Caco-2 (cell line): ENCODE measurements around the gene HSD17B10. TPM values are rescaled to one million over a fixed set of nuclear protein-coding genes. Genes with fewer than 3 reads are reported as not detected.

Experiments used
- BruUV-seq: library from RNA; stranded (reverse); fragments of 400-500 nt; replicated peaks from 2 replicates; lab custom pipeline; 2021; lab: Mats Ljungman, UMichigan
- CTCF ChIA-PET: fragments of 300-600 bp; sonication (Branson Sonifier 250); formaldehyde crosslinking; loops from one replicate; lab custom pipeline; 2022; ENCODE audit warnings: antibody characterized with exemption; lab: Charles Lee
- POLR2A ChIA-PET: fragments of 300-600 bp; sonication (Branson Sonifier 250); formaldehyde crosslinking; loops from one replicate; lab custom pipeline; 2022; ENCODE audit warnings: antibody characterized with exemption; lab: Charles Lee
- DNase-seq, 2 experiments: peaks; one replicate each; pipeline versions ENCODE4 v3.0.0 to v3.0.0-alpha.2; 2020 to 2022
- H3K27me3 ChIP-seq: replicated peaks from 2 replicates; pipeline ENCODE4 v1.6.0; 2011; ENCODE audit warnings: low read length; ENCODE audit not compliant: control insufficient read depth, insufficient read depth
- H3K36me3 ChIP-seq: 2 replicates; pipeline ENCODE4 v1.5.1; 2011; ENCODE audit warnings: low read length; ENCODE audit not compliant: control insufficient read depth, insufficient read depth
- H3K4me1 ChIP-seq: fragments of 250-450 bp; sonication (Bioruptor Pico); 2 replicates; pipeline ENCODE4 v1.5.1; 2020; ENCODE audit warnings: mild to moderate bottlenecking
- H3K4me3 ChIP-seq: 2 replicates; pipeline ENCODE4 v1.5.1; 2011; ENCODE audit warnings: low read depth, mild to moderate bottlenecking, control low read depth, low read length
- H3K9me3 ChIP-seq: fragments of 250-450 bp; sonication (Bioruptor Pico); 2 replicates; pipeline ENCODE4 v1.5.1; 2020; ENCODE audit warnings: mild to moderate bottlenecking, moderate library complexity
- H3K27ac Mint-ChIP-seq: one replicate; pipeline ENCODE4 v1.8.0; 2022; ENCODE audit warnings: mixed read lengths; ENCODE audit not compliant: unreplicated experiment
- H3K27me3 Mint-ChIP-seq: one replicate; pipeline ENCODE4 v1.8.0; 2022; ENCODE audit warnings: mixed read lengths; ENCODE audit not compliant: insufficient read depth, unreplicated experiment
- H3K36me3 Mint-ChIP-seq: one replicate; pipeline ENCODE4 v1.8.0; 2022; ENCODE audit warnings: mild to moderate bottlenecking, mixed read lengths; ENCODE audit not compliant: insufficient read depth, unreplicated experiment
- H3K4me1 Mint-ChIP-seq: one replicate; pipeline ENCODE4 v1.8.0; 2022; ENCODE audit warnings: low read depth, mixed read lengths; ENCODE audit not compliant: unreplicated experiment
- H3K4me3 Mint-ChIP-seq: one replicate; pipeline ENCODE4 v1.8.0; 2022; ENCODE audit warnings: mild to moderate bottlenecking, moderate library complexity, mixed read lengths; ENCODE audit not compliant: unreplicated experiment
- H3K9me3 Mint-ChIP-seq: one replicate; pipeline ENCODE4 v1.8.0; 2022; ENCODE audit warnings: mixed read lengths; ENCODE audit not compliant: unreplicated experiment
- CTCF ChIP-seq, 2 experiments: fragments of 200-600 bp in 1 of 2; IDR thresholded peaks; 1 replicate in 1 of 2; 2 replicates in 1 of 2; pipeline versions ENCODE4 v1.5.1 to v1.8.0; 2011 to 2022; ENCODE audit warnings: antibody characterized with exemption in 1 of 2, control low read depth in 1 of 2, inconsistent platforms in 1 of 2, low read depth in 1 of 2, low read length in 1 of 2, mild to moderate bottlenecking in 1 of 2, moderate library complexity in 1 of 2; ENCODE audit not compliant: insufficient read depth in 1 of 2, severe bottlenecking in 1 of 2, unreplicated experiment in 1 of 2
- intact Hi-C: fragments of 100-400 bp; cut with micrococcal nuclease; formaldehyde crosslinking; loops from one replicate; pipeline ENCODE4 v1.10.0; 2022; ENCODE audit not compliant: unreplicated experiment
- microRNA-seq: library from miRNA; unstranded; fragments of <30 nt; microRNA quantifications from one replicate; pipeline ENCODE4 v1.2.0, GENCODE V29; 2022
- total RNA-seq: library from RNA; stranded (reverse); gene quantifications from 2 replicates; pipeline ENCODE4 v1.2.3, GENCODE V29; 2022

HSD17B10 gene
- total RNA-seq, 1 experiment from 2014 or later = 137 TPM

GRCh38 chrX:53395605-53396298 lies 38.4 kb downstream of the HSD17B10 start:
- no peaks in the 10 kb centered on the region for H3K36me3 ChIP-seq
- POLR2A ChIA-PET = no interaction called here

GRCh38 chrX:53383376-53384076 lies 50.6 kb downstream of the HSD17B10 start:
- peaks cover 6% of the 10 kb centered on the region for H3K4me1 Mint-ChIP-seq
- Histone ChIP-seq H3K4me1 (no peaks in the 10 kb centered on the region), H3K36me3 (no peaks in the 10 kb centered on the region; the same call in 1 of the 2 replicates), H3K9me3 (no peaks in the 10 kb centered on the region), H3K27me3 (no peaks in the 10 kb centered on the region), H3K4me3 (no peak overlapping the region)
- H3K27ac Mint-ChIP-seq = peak overlapping the region; percentile 53
- H3K4me3 Mint-ChIP-seq = peak overlapping the region; percentile 24
- TF ChIP-seq CTCF (IDR thresholded peaks at IDR 0.05; ENCODE audit: insufficient read depth in 1 of 2, low read depth in 1 of 2, low read length in 1 of 2, severe bottlenecking in 1 of 2, unreplicated experiment in 1 of 2) = no peak
- ChIA-PET CTCF (interaction anchor here (1.4 to 2.0 kb wide), 2 partner anchors 53 to 70 kb away, joined by 4 to 6 read pairs; no protein-coding TSS in a partner anchor), POLR2A (no interaction called here)
- peaks cover 45% of the 10 kb centered on the region for H3K36me3 Mint-ChIP-seq
- H3K27me3 Mint-ChIP-seq = no peaks in the 10 kb centered on the region
- BruUV-seq = no TSS peak
- no peak for DNase-seq
- no peaks in the 10 kb centered on the region for H3K9me3 Mint-ChIP-seq
- intact Hi-C loops = loop anchor here (1.0 kb wide), 1 partner anchor 51 kb away; the partner anchor contains the start of gene HSD17B10

More at GRCh38 chrX:53395605-53396298, 38.4 kb downstream of the HSD17B10 start:
- Histone ChIP-seq H3K4me1 (no peaks in the 10 kb centered on the region), H3K27me3 (no peaks in the 10 kb centered on the region), H3K4me3 (no peak overlapping the region), H3K9me3 (no peaks in the 10 kb centered on the region)
- Mint-ChIP-seq H3K4me3 (no peak overlapping the region), H3K27me3 (no peaks in the 10 kb centered on the region), H3K4me1 (no peaks in the 10 kb centered on the region), H3K36me3 (peaks cover 38% of the 10 kb centered on the region), H3K9me3 (no peaks in the 10 kb centered on the region), H3K27ac (peak overlapping the region; percentile 1)
- intact Hi-C loops = loop anchor here (5.0 kb wide), 1 partner anchor 767 kb away; no protein-coding TSS in a partner anchor
- TF ChIP-seq CTCF (IDR thresholded peaks at IDR 0.05; ENCODE audit: insufficient read depth in 1 of 2, low read depth in 1 of 2, low read length in 1 of 2, severe bottlenecking in 1 of 2, unreplicated experiment in 1 of 2) = no peak
- CTCF ChIA-PET = interaction anchor here (0.8 to 1.4 kb wide), 2 partner anchors 79 to 83 kb away, joined by 3 to 4 read pairs; no protein-coding TSS in a partner anchor
- BruUV-seq = no TSS peak
- DNase-seq = no peak

Small RNA genes within 50 kb of the gene (microRNA-seq; reads per million reads assigned to microRNA genes)
- gene MIR6857 = not detected

Other genes with a start within 250 kb of the HSD17B10 start
- 84.5 and 90.5 TPM in 2 replicates for gene KDM5C, start 209.2 kb downstream of the HSD17B10 start, total RNA-seq
- gene IQSEC2, start 152.8 kb downstream of the HSD17B10 start, total RNA-seq = 1.4 and 1.8 TPM in 2 replicates
- 92.4 and 102 TPM in 2 replicates for gene SMC1A, start 11.7 kb downstream of the HSD17B10 start, total RNA-seq
- 0.88 and 0.95 TPM in 2 replicates for gene RIBC1, start 11.5 kb downstream of the HSD17B10 start, total RNA-seq